Fibroblast of lung (primary cell): Measurements from ENCODE around the gene ZBTB49. TPM values are rescaled to one million over a fixed set of nuclear protein-coding genes. Genes with fewer than 3 reads are reported as not detected.

Experiments used
- DNase-seq, 2 donors: peaks; one replicate each; pipeline versions ENCODE4 v3.0.0 to v3.0.0-alpha.2; 2010; ENCODE audit warnings: low read depth in 2 of 2
- H2AFZ ChIP-seq: 2 replicates; pipeline ENCODE4 v1.5.1; 2012; ENCODE audit warnings: low read length, control low read depth, inconsistent platforms
- H3K27ac ChIP-seq: 2 replicates; pipeline ENCODE4 v1.5.1; 2011; ENCODE audit warnings: low read length, control low read depth; ENCODE audit not compliant: insufficient read depth
- H3K27me3 ChIP-seq: 2 replicates; pipeline ENCODE4 v1.5.1; 2011; ENCODE audit warnings: mild to moderate bottlenecking, low read length; ENCODE audit not compliant: control insufficient read depth, insufficient read depth
- H3K36me3 ChIP-seq: 2 replicates; pipeline ENCODE4 v1.5.1; 2011; ENCODE audit warnings: low read length; ENCODE audit not compliant: control insufficient read depth, insufficient read depth
- H3K4me1 ChIP-seq: 2 replicates; pipeline ENCODE4 v1.5.1; 2011; ENCODE audit warnings: low read length; ENCODE audit not compliant: control insufficient read depth, insufficient read depth; ENCODE audit errors: extremely low read depth
- H3K4me2 ChIP-seq: 2 replicates; pipeline ENCODE4 v1.5.1; 2011; ENCODE audit warnings: low read length, control low read depth; ENCODE audit not compliant: insufficient read depth; ENCODE audit errors: extremely low read depth
- H3K4me3 ChIP-seq, 4 experiments: fragments of 200-600 bp in 1 of 4; sonication (generic) in 1 of 4; replicated peaks in 1 of 4; 2 replicates each; pipeline ENCODE4 v1.5.1; 2011 to 2016; ENCODE audit warnings: low read length in 4 of 4, low read depth in 3 of 4, mild to moderate bottlenecking in 3 of 4, control low read depth in 2 of 4, inconsistent platforms in 1 of 4, mixed read lengths in 1 of 4; ENCODE audit not compliant: insufficient read depth in 1 of 4; ENCODE audit errors: control extremely low read depth in 1 of 4
- H3K79me2 ChIP-seq: 2 replicates; pipeline ENCODE4 v1.5.1; 2012; ENCODE audit warnings: mild to moderate bottlenecking, low read length, inconsistent platforms; ENCODE audit not compliant: control insufficient read depth, insufficient read depth
- H3K9ac ChIP-seq: 2 replicates; pipeline ENCODE4 v1.5.1; 2011; ENCODE audit warnings: mild to moderate bottlenecking, low read length, control low read depth; ENCODE audit not compliant: insufficient read depth
- H3K9me3 ChIP-seq: 2 replicates; pipeline ENCODE4 v1.5.1; 2012; ENCODE audit warnings: low read depth, low read length; ENCODE audit not compliant: control insufficient read depth, insufficient read depth
- H4K20me1 ChIP-seq: 2 replicates; pipeline ENCODE4 v1.5.1; 2011; ENCODE audit warnings: low read length; ENCODE audit not compliant: control insufficient read depth, insufficient read depth; ENCODE audit errors: extremely low read depth
- CTCF ChIP-seq, 2 donors: IDR thresholded peaks in 1 of 2; conservative IDR thresholded peaks in 1 of 2; 1 replicate in 1 of 2; 2 replicates in 1 of 2; pipeline ENCODE4 v1.5.1; 2011 to 2012; ENCODE audit warnings: low read length in 2 of 2, control low read depth in 1 of 2, inconsistent platforms in 1 of 2, low read depth in 1 of 2, mild to moderate bottlenecking in 1 of 2
- EZH2 ChIP-seq: IDR thresholded peaks from 2 replicates; pipeline ENCODE4 v1.5.1; 2012; ENCODE audit warnings: low read length, control low read depth, mild to moderate bottlenecking; ENCODE audit errors: missing control alignments
- polyA plus RNA-seq, 2 donors: library from polyadenylated mRNA; depleted of rRNA in 1 of 2; stranded (reverse) in 1 of 2; unstranded in 1 of 2; fragments of >200 nt; gene quantifications; 2 replicates each; pipeline ENCODE4 v1.2.1, GENCODE V29; 2011 to 2012; ENCODE audit warnings: missing spikeins in 1 of 2
- total RNA-seq: library from RNA; depleted of rRNA; stranded (reverse); fragments of >200 nt; gene quantifications from 2 replicates; pipeline ENCODE4 v1.2.1, GENCODE V29; 2014

The ZBTB49 gene
- total and polyA plus RNA-seq, 2 donors (not counting 1 experiment from before 2014, with no cell fraction given) = 2.8 to 3.5 TPM

GRCh38 chr4:4338210-4339001 lies 48.4 kb downstream of the ZBTB49 start:
- Histone ChIP-seq H4K20me1 (no peaks in the 10 kb centered on the region), H3K9ac (no peak overlapping the region), H3K36me3 (no peaks in the 10 kb centered on the region), H3K79me2 (no peaks in the 10 kb centered on the region), H3K27ac (no peak overlapping the region), H3K27me3 (peaks cover 4% of the 10 kb centered on the region), H3K9me3 (no peaks in the 10 kb centered on the region), H3K4me2 (no peak overlapping the region), H3K4me3 (no peak overlapping the region), H3K4me1 (no peaks in the 10 kb centered on the region), H2AFZ (no peak overlapping the region)
- TF ChIP-seq EZH2 (no peak), CTCF (conservative IDR thresholded peaks at IDR 0.05 in 1 of 2, IDR thresholded peaks at IDR 0.05 in 1 of 2; ENCODE audit: low read depth in 1 of 2, low read length in 2 of 2) (no peak)
- no peak for DNase-seq

GRCh38 chr4:4339504-4340085 lies 49.5 kb downstream of the ZBTB49 start:
- Histone ChIP-seq H3K4me3 (no peak overlapping the region), H3K4me2 (no peak overlapping the region), H2AFZ (no peak overlapping the region), H4K20me1 (no peaks in the 10 kb centered on the region), H3K79me2 (no peaks in the 10 kb centered on the region), H3K36me3 (no peaks in the 10 kb centered on the region), H3K9ac (no peak overlapping the region), H3K9me3 (no peaks in the 10 kb centered on the region), H3K4me1 (no peaks in the 10 kb centered on the region), H3K27ac (no peak overlapping the region), H3K27me3 (peaks cover 4% of the 10 kb centered on the region)
- no peak for DNase-seq
- TF ChIP-seq CTCF (conservative IDR thresholded peaks at IDR 0.05 in 1 of 2, IDR thresholded peaks at IDR 0.05 in 1 of 2; ENCODE audit: low read depth in 1 of 2, low read length in 2 of 2) = no peak
- no peak for TF ChIP-seq EZH2

GRCh38 chr4:4341861-4342650 lies 52.0 kb downstream of the ZBTB49 start:
- Histone ChIP-seq H3K79me2 (no peaks in the 10 kb centered on the region), H2AFZ (no peak overlapping the region), H3K9ac (no peak overlapping the region), H4K20me1 (no peaks in the 10 kb centered on the region), H3K4me3 (no peak overlapping the region), H3K4me2 (no peak overlapping the region), H3K9me3 (no peaks in the 10 kb centered on the region), H3K27me3 (peaks cover 4% of the 10 kb centered on the region), H3K27ac (no peak overlapping the region), H3K4me1 (no peaks in the 10 kb centered on the region), H3K36me3 (no peaks in the 10 kb centered on the region)
- TF ChIP-seq EZH2 (no peak), CTCF (conservative IDR thresholded peaks at IDR 0.05 in 1 of 2, IDR thresholded peaks at IDR 0.05 in 1 of 2; ENCODE audit: low read depth in 1 of 2, low read length in 2 of 2) (no peak)
- no peak for DNase-seq
